Neural progenitor cell (in vitro differentiated cells): Measurements from ENCODE around the gene DLGAP5. TPM values are rescaled to one million over a fixed set of nuclear protein-coding genes. Genes with fewer than 3 reads are reported as not detected.

Experiments used
- DNase-seq: peaks from one replicate; pipeline ENCODE4 v3.0.0-alpha.2; 2016; ENCODE audit warnings: low spot score
- H2AFZ ChIP-seq: fragments of 200-600 bp; sonication (generic); replicated peaks from 2 replicates; pipeline ENCODE4 v1.6.1; 2016; ENCODE audit warnings: antibody characterized with exemption
- H3F3A ChIP-seq: fragments of 200-600 bp; sonication (generic); 2 replicates; pipeline ENCODE4 v1.6.1; 2016; ENCODE audit warnings: antibody characterized with exemption, low read depth
- H3K27ac ChIP-seq: fragments of 200-600 bp; sonication (generic); 2 replicates; pipeline ENCODE4 v1.5.1; 2016; ENCODE audit warnings: mild to moderate bottlenecking
- H3K27me3 ChIP-seq: fragments of 200-600 bp; sonication (generic); 2 replicates; pipeline ENCODE4 v1.6.1; 2016; ENCODE audit warnings: mild to moderate bottlenecking, moderate library complexity
- H3K36me3 ChIP-seq: fragments of 200-600 bp; sonication (generic); 2 replicates; pipeline ENCODE4 v1.5.1; 2016
- H3K4me1 ChIP-seq: fragments of 200-600 bp; sonication (generic); 2 replicates; pipeline ENCODE4 v1.6.1; 2016; ENCODE audit warnings: mixed run types
- H3K4me2 ChIP-seq: fragments of 200-600 bp; sonication (generic); 2 replicates; pipeline ENCODE4 v1.6.1; 2016
- H3K4me3 ChIP-seq: fragments of 200-600 bp; sonication (generic); 2 replicates; pipeline ENCODE4 v1.5.1; 2016
- H3K79me2 ChIP-seq: fragments of 200-600 bp; sonication (generic); 2 replicates; pipeline ENCODE4 v1.6.1; 2016; ENCODE audit warnings: low read depth
- H3K9ac ChIP-seq: fragments of 200-600 bp; sonication (generic); 2 replicates; pipeline ENCODE4 v1.6.1; 2016
- H3K9me3 ChIP-seq: fragments of 200-600 bp; sonication (generic); 2 replicates; pipeline ENCODE4 v1.5.1; 2016; ENCODE audit warnings: low read depth
- H4K20me1 ChIP-seq: fragments of 200-600 bp; sonication (generic); 2 replicates; pipeline ENCODE4 v1.6.1; 2016; ENCODE audit warnings: low read depth
- H3K27ac Mint-ChIP-seq: 3 replicates; pipeline ENCODE4 v1.8.0; 2021; ENCODE audit warnings: mixed read lengths
- H3K27me3 Mint-ChIP-seq: 2 replicates; pipeline ENCODE4 v1.8.0; 2022; ENCODE audit warnings: low read depth, mild to moderate bottlenecking, inconsistent platforms, moderate library complexity, mixed read lengths; ENCODE audit not compliant: insufficient read depth
- H3K36me3 Mint-ChIP-seq: 3 replicates; pipeline ENCODE4 v1.8.0; 2021; ENCODE audit warnings: mixed read lengths
- H3K4me1 Mint-ChIP-seq: 3 replicates; pipeline ENCODE4 v1.8.0; 2021; ENCODE audit warnings: mixed read lengths
- H3K4me3 Mint-ChIP-seq: 3 replicates; pipeline ENCODE4 v1.8.0; 2021; ENCODE audit warnings: mild to moderate bottlenecking, moderate library complexity, mixed read lengths
- H3K9me3 Mint-ChIP-seq: 3 replicates; pipeline ENCODE4 v1.8.0; 2020; ENCODE audit warnings: mixed read lengths
- CTCF ChIP-seq: fragments of 200-600 bp; sonication (generic); IDR thresholded peaks from 2 replicates; pipeline ENCODE4 v1.5.1; 2017; ENCODE audit warnings: antibody characterized with exemption, mild to moderate bottlenecking
- EZH2 ChIP-seq: fragments of 200-600 bp; sonication (generic); IDR thresholded peaks from 2 replicates; pipeline ENCODE4 v1.6.1; 2017; ENCODE audit warnings: antibody characterized with exemption, mild to moderate bottlenecking, moderate library complexity
- EZH2phosphoT487 ChIP-seq: fragments of 200-600 bp; sonication (generic); IDR thresholded peaks from 2 replicates; pipeline ENCODE4 v1.6.1; 2017; ENCODE audit warnings: antibody characterized with exemption
- total RNA-seq: library from RNA; depleted of rRNA; stranded (reverse); fragments of >200 nt; gene quantifications from 2 replicates; pipeline ENCODE4 v1.2.3, GENCODE V29; 2015; ENCODE audit warnings: low replicate concordance

DLGAP5 gene
- total RNA-seq, 1 donor from 2014 or later = 313 TPM

GRCh38 chr14:55136241-55136640 lies 55.1 kb downstream of the DLGAP5 start:
- peaks cover 12% of the 10 kb centered on the region for H3K36me3 Mint-ChIP-seq
- peaks cover 10% of the 10 kb centered on the region for H3K27me3 Mint-ChIP-seq
- H4K20me1 ChIP-seq = no peaks in the 10 kb centered on the region
- no peaks in the 10 kb centered on the region for H3F3A ChIP-seq
- no peak for TF ChIP-seq EZH2
- no peak for TF ChIP-seq EZH2phosphoT487
- no peak for TF ChIP-seq CTCF
- H3K9ac ChIP-seq = no peak overlapping the region
- H3K79me2 ChIP-seq = no peaks in the 10 kb centered on the region
- no peaks in the 10 kb centered on the region for H3K4me1 Mint-ChIP-seq
- no peak overlapping the region for H3K27ac ChIP-seq
- H3K36me3 ChIP-seq = no peaks in the 10 kb centered on the region
- H3K9me3 Mint-ChIP-seq = no peaks in the 10 kb centered on the region
- peaks cover 10% of the 10 kb centered on the region for H3K27me3 ChIP-seq
- no peaks in the 10 kb centered on the region for H3K9me3 ChIP-seq
- no peak overlapping the region for H3K4me3 ChIP-seq
- no peak overlapping the region for H3K27ac Mint-ChIP-seq
- no peak overlapping the region for H3K4me2 ChIP-seq
- no peaks in the 10 kb centered on the region for H3K4me1 ChIP-seq
- H3K4me3 Mint-ChIP-seq = no peak overlapping the region
- DNase-seq = no peak
- no peak overlapping the region for H2AFZ ChIP-seq

GRCh38 chr14:55133416-55133815 lies 58.0 kb downstream of the DLGAP5 start:
- peak; percentile 44 for DNase-seq
- H3K4me3 Mint-ChIP-seq = no peak overlapping the region
- H3K9me3 ChIP-seq = no peaks in the 10 kb centered on the region
- peaks cover 5% of the 10 kb centered on the region for H3K36me3 Mint-ChIP-seq
- H3K4me1 ChIP-seq = peaks cover 4% of the 10 kb centered on the region
- no peak overlapping the region for H2AFZ ChIP-seq
- H3K27ac ChIP-seq = no peak overlapping the region
- peaks cover 39% of the 10 kb centered on the region for H3K27me3 ChIP-seq
- peaks cover 29% of the 10 kb centered on the region for H3K27me3 Mint-ChIP-seq
- H3K9ac ChIP-seq = no peak overlapping the region
- H3K27ac Mint-ChIP-seq = no peak overlapping the region
- no peaks in the 10 kb centered on the region for H3K9me3 Mint-ChIP-seq
- peaks cover 8% of the 10 kb centered on the region for H3K4me1 Mint-ChIP-seq
- no peaks in the 10 kb centered on the region for H3K36me3 ChIP-seq
- no peak for TF ChIP-seq EZH2
- TF ChIP-seq CTCF = peak; percentile 30
- TF ChIP-seq EZH2phosphoT487 = no peak
- no peak overlapping the region for H3K4me3 ChIP-seq
- peaks cover 2% of the 10 kb centered on the region for H4K20me1 ChIP-seq
- H3K4me2 ChIP-seq = no peak overlapping the region
- H3F3A ChIP-seq = peaks cover 4% of the 10 kb centered on the region
- no peaks in the 10 kb centered on the region for H3K79me2 ChIP-seq

GRCh38 chr14:55131370-55132137 lies 59.8 kb downstream of the DLGAP5 start:
- Histone ChIP-seq H3K36me3 (no peaks in the 10 kb centered on the region), H3K27ac (no peak overlapping the region), H3K4me3 (no peak overlapping the region), H3K9me3 (no peaks in the 10 kb centered on the region), H4K20me1 (peaks cover 6% of the 10 kb centered on the region), H3K27me3 (peaks cover 57% of the 10 kb centered on the region), H3K79me2 (no peaks in the 10 kb centered on the region), H3F3A (peaks cover 14% of the 10 kb centered on the region), H3K4me2 (no peak overlapping the region), H2AFZ (no peak overlapping the region), H3K9ac (no peak overlapping the region), H3K4me1 (peaks cover 13% of the 10 kb centered on the region)
- H3K4me3 Mint-ChIP-seq = no peak overlapping the region
- TF ChIP-seq EZH2 (no peak), EZH2phosphoT487 (no peak), CTCF (no peak)
- peaks cover 24% of the 10 kb centered on the region for H3K4me1 Mint-ChIP-seq
- no peaks in the 10 kb centered on the region for H3K9me3 Mint-ChIP-seq
- H3K27ac Mint-ChIP-seq = no peak overlapping the region
- H3K27me3 Mint-ChIP-seq = peaks cover 32% of the 10 kb centered on the region
- H3K36me3 Mint-ChIP-seq = no peaks in the 10 kb centered on the region
- no peak for DNase-seq
